Ishikawa (cell line): ENCODE measurements around the gene CLEC1B.

Experiments used
- CEBPB ChIP-seq: IDR thresholded peaks from 2 replicates; pipeline ENCODE4 v1.6.1; 2012
- CREB1 ChIP-seq: IDR thresholded peaks from 2 replicates; pipeline ENCODE4 v1.6.1; 2012; ENCODE audit warnings: low read depth
- EGR1 ChIP-seq: IDR thresholded peaks from 2 replicates; pipeline ENCODE4 v1.6.1; 2012
- EP300 ChIP-seq: IDR thresholded peaks from 2 replicates; pipeline ENCODE4 v1.6.1; 2012; ENCODE audit warnings: borderline replicate concordance
- FOXM1 ChIP-seq: IDR thresholded peaks from 2 replicates; pipeline ENCODE4 v1.6.1; 2012; ENCODE audit warnings: low read depth, borderline replicate concordance
- MAX ChIP-seq: IDR thresholded peaks from 2 replicates; pipeline ENCODE4 v1.6.1; 2012
- NFIC ChIP-seq: IDR thresholded peaks from 2 replicates; pipeline ENCODE4 v1.6.1; 2012
- RAD21 ChIP-seq: IDR thresholded peaks from 2 replicates; pipeline ENCODE4 v1.6.1; 2012; ENCODE audit warnings: low read depth
- REST ChIP-seq: IDR thresholded peaks from 2 replicates; pipeline ENCODE4 v1.6.1; 2012; ENCODE audit warnings: low read depth, mild to moderate bottlenecking
- TAF1 ChIP-seq: IDR thresholded peaks from 2 replicates; pipeline ENCODE4 v1.6.1; 2012; ENCODE audit warnings: low read depth, mild to moderate bottlenecking
- TCF12 ChIP-seq: IDR thresholded peaks from 2 replicates; pipeline ENCODE4 v1.6.1; 2012; ENCODE audit warnings: low read depth
- TEAD4 ChIP-seq: IDR thresholded peaks from 2 replicates; pipeline ENCODE4 v1.6.1; 2012
- USF1 ChIP-seq: IDR thresholded peaks from 2 replicates; pipeline ENCODE4 v1.6.1; 2012
- YY1 ChIP-seq: IDR thresholded peaks from 2 replicates; pipeline ENCODE4 v1.6.1; 2012; ENCODE audit warnings: low read depth
- ZBTB7A ChIP-seq: IDR thresholded peaks from 2 replicates; pipeline ENCODE4 v1.6.1; 2012; ENCODE audit warnings: low read depth

The CLEC1B gene

DNA sequence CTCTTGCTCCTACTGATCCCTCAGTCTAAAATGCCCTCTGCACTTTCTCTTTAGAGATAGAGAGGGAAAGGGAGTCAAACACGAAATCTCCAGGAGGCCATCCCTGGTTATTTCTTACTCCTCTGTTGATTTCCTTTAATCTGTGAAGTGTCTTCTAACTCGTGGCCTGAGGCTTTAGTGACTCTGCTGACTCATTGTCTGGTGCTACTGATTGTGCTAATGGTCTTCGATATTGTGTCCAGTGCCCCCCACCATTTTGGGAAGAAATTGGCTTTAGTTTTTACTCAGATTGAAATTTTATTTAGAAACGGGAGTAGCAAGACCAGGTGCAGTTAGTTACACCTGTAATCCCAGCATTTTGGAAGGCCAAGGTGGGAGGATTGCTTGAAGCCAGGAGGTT, 32.4 kb upstream of the CLEC1B start:
- TF ChIP-seq RAD21 (no peak), TCF12 (no peak), USF1 (no peak), EGR1 (no peak)

DNA sequence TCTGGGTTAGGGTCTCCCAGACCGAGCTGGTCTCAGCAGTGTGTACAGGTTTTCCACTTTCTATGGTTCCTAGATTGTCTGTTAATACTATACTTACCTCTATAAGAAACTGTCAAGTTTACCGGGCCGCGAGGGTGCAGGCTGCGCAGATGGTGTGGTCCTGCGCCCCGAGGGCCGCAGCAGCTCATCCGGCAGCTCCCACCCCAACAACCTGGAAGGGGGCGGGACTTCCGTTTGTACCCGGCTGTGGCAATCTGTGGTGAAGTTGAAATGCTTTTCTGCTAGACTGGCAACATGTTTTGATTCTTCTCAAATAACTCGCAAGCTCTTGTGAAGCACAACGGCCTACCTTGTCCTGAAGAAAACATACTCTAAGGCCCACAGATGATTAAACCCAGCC, 31.5 kb upstream of the CLEC1B start, which contains the start of gene CLEC9A:
TSS of gene CLEC9A (plus strand) at position 237 of the 400 bp plus-strand sequence. CDS start 22,006 bp downstream, outside the sequence.
- no peak for TF ChIP-seq REST
- no peak for TF ChIP-seq USF1
- TF ChIP-seq FOXM1: no peak
- no peak for TF ChIP-seq EGR1
- no peak for TF ChIP-seq EP300

- no peak for TF ChIP-seq EGR1
- no peak for TF ChIP-seq RAD21
- TF ChIP-seq CEBPB: no peak
- TF ChIP-seq EP300: no peak
- no peak for TF ChIP-seq TAF1
- no peak for TF ChIP-seq ZBTB7A
- no peak for TF ChIP-seq REST
- TF ChIP-seq USF1: no peak
- TF ChIP-seq TCF12: no peak
These were observed 28.8 kb upstream of the CLEC1B start for GRCh38 chr12:10027721-10028120.

DNA sequence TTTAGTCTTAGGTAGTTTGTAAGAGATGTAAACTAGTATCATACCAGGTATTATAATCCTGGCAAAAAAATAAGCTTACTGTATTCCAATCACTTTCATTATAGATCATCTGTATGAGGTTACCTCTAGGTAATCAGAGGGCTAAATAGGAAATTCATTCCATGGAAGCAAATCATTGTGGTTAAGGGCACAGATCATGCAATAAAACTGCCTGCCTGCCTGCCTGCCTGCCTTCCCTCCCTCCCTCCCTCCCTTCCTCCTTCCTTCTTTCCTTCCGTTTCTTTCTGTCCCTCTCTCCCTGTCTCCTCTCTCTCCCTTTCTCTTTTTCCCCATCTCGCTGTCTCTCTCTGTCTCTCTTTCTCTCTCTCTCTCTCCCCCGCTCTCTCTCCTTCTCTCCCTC, 28.4 kb upstream of the CLEC1B start:
- no peak for TF ChIP-seq NFIC
- TF ChIP-seq REST: no peak
- no peak for TF ChIP-seq TAF1
- no peak for TF ChIP-seq CREB1
- no peak for TF ChIP-seq USF1
- TF ChIP-seq ZBTB7A: no peak
- TF ChIP-seq CEBPB: no peak
- no peak for TF ChIP-seq TCF12
- no peak for TF ChIP-seq RAD21
- TF ChIP-seq EGR1: no peak
- no peak for TF ChIP-seq MAX
- TF ChIP-seq FOXM1: no peak
- TF ChIP-seq YY1: no peak
- TF ChIP-seq TEAD4: no peak
- no peak for TF ChIP-seq EP300

DNA sequence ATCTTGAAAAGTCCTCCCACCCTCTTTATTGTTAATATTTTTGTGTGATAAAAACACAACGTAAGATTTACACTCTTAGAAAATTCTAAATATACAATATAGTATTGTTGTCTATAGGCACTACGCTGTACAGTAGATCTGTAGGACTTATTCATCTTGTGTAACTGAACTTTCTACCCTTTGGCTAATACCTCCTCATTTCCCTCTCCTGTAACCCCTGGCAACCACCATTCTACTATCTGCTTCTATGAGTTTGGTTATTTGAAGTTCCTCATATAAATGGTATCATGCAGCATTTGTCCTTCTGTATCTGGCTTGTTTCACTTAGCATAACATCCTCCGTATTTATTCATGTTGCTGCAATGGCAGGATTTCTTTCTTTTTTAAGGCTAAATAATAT, 26.3 kb upstream of the CLEC1B start:
- TF ChIP-seq USF1 (no peak), NFIC (no peak), TCF12 (no peak), TEAD4 (no peak), EP300 (no peak), CEBPB (no peak), MAX (no peak), YY1 (no peak), FOXM1 (no peak), CREB1 (no peak), RAD21 (no peak), EGR1 (no peak)
